DOHH2 (cell line): Measurements from ENCODE around the gene FAM120A.

Experiments used
- H3F3A ChIP-seq: fragments of 200-600 bp; sonication (generic), shearing (Covaris generic); 2 replicates; pipeline ENCODE4 v1.6.0; 2016; ENCODE audit warnings: antibody characterized with exemption, mild to moderate bottlenecking; ENCODE audit not compliant: control insufficient read depth, insufficient read depth
- H3K27ac ChIP-seq: fragments of 200-600 bp; sonication (generic); 2 replicates; pipeline ENCODE4 v1.5.1; 2014; ENCODE audit warnings: low read depth, mild to moderate bottlenecking, low read length, moderate library complexity
- H3K27me3 ChIP-seq: fragments of 200-600 bp; sonication (generic); 2 replicates; pipeline ENCODE4 v1.6.1; 2014; ENCODE audit warnings: mild to moderate bottlenecking, low read length, mixed read lengths; ENCODE audit not compliant: control insufficient read depth
- H3K36me3 ChIP-seq: fragments of 200-600 bp; sonication (generic); 2 replicates; pipeline ENCODE4 v1.6.1; 2014; ENCODE audit warnings: mild to moderate bottlenecking, low read length, moderate library complexity, mixed read lengths; ENCODE audit not compliant: control insufficient read depth
- H3K4me1 ChIP-seq: fragments of 200-600 bp; sonication (generic); 2 replicates; pipeline ENCODE4 v1.6.1; 2014; ENCODE audit warnings: mild to moderate bottlenecking, low read length, mixed read lengths; ENCODE audit not compliant: control insufficient read depth
- H3K4me2 ChIP-seq: fragments of 200-600 bp; sonication (generic); 2 replicates; pipeline ENCODE4 v1.6.0; 2014; ENCODE audit warnings: mild to moderate bottlenecking, low read length, moderate library complexity
- H3K4me3 ChIP-seq: fragments of 200-600 bp; sonication (generic); 2 replicates; pipeline ENCODE4 v1.5.1; 2014; ENCODE audit warnings: mild to moderate bottlenecking, low read length, mixed read lengths
- H3K79me2 ChIP-seq: fragments of 200-600 bp; sonication (generic); 2 replicates; pipeline ENCODE4 v1.6.1; 2014; ENCODE audit warnings: mild to moderate bottlenecking, low read length, mixed read lengths; ENCODE audit not compliant: control insufficient read depth
- H3K9me2 ChIP-seq: fragments of 200-600 bp; sonication (generic); replicated peaks from 2 replicates; pipeline ENCODE4 v1.6.1; 2014; ENCODE audit warnings: mild to moderate bottlenecking, low read length, mixed read lengths; ENCODE audit not compliant: control insufficient read depth
- H3K9me3 ChIP-seq: fragments of 200-600 bp; sonication (generic); 2 replicates; pipeline ENCODE4 v1.6.1; 2014; ENCODE audit warnings: antibody characterized with exemption, low read length, mixed read lengths; ENCODE audit not compliant: control insufficient read depth, insufficient read depth
- H4K20me1 ChIP-seq: fragments of 200-600 bp; sonication (generic); 2 replicates; pipeline ENCODE4 v1.6.0; 2014; ENCODE audit warnings: low read depth, mild to moderate bottlenecking, antibody characterized with exemption, low read length, moderate library complexity; ENCODE audit not compliant: control insufficient read depth, insufficient read depth
- EZH2phosphoT487 ChIP-seq: fragments of 200-600 bp; sonication (generic); IDR thresholded peaks from 2 replicates; pipeline ENCODE4 v1.6.1; 2017; ENCODE audit warnings: borderline replicate concordance, mild to moderate bottlenecking, antibody characterized with exemption, low read length, moderate library complexity, mixed read lengths
- TF ChIP-seq, protein P1 (sequence below): fragments of 200-600 bp; sonication (generic); IDR thresholded peaks from one replicate; pipeline ENCODE4 v1.5.1; 2014; ENCODE audit warnings: antibody characterized with exemption, mild to moderate bottlenecking, low read depth, low read length; ENCODE audit not compliant: poor library complexity, severe bottlenecking

The FAM120A gene

DNA sequence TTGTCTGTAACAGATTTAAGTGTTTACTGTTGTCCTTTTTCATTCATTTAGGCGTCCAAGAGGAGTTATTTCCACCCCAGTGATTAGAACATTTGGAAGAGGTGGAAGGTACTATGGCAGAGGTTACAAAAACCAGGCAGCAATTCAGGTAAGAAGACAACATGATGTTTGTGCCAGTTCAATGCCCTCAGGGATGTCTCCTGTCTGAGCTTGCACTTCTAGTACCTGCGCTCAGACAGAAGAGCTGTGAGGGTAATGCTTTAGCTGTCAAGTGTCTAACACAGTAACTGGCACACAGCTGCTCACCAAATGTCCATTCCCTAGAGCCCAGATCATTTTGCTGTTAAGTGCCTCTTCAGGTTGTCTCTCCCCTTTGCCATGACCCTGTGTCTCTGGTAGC is 110.7 kb downstream of the FAM120A start:
- no peak for TF ChIP-seq EZH2phosphoT487
- TF ChIP-seq, protein P1, sequence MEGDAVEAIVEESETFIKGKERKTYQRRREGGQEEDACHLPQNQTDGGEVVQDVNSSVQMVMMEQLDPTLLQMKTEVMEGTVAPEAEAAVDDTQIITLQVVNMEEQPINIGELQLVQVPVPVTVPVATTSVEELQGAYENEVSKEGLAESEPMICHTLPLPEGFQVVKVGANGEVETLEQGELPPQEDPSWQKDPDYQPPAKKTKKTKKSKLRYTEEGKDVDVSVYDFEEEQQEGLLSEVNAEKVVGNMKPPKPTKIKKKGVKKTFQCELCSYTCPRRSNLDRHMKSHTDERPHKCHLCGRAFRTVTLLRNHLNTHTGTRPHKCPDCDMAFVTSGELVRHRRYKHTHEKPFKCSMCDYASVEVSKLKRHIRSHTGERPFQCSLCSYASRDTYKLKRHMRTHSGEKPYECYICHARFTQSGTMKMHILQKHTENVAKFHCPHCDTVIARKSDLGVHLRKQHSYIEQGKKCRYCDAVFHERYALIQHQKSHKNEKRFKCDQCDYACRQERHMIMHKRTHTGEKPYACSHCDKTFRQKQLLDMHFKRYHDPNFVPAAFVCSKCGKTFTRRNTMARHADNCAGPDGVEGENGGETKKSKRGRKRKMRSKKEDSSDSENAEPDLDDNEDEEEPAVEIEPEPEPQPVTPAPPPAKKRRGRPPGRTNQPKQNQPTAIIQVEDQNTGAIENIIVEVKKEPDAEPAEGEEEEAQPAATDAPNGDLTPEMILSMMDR, result no peak
- peaks cover 16% of the 10 kb centered on the region for H3K4me1 ChIP-seq

DNA sequence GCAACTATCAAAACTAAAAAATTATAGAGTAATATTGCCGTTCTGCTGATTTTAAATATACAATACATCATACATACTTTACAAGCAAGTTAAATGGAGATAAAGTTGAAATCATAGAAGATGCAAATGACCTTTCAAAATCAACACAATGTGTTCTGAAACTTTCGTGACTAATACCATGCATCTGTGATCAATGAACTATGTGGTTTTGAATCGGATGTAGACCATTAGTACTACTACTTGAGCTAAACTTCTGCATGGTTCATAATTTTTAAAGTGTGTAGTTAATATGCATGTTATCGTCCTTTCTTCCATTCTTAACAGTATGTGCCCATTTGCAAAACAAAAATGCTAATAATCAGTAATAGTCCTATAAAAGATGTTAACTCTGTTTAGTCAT is 113.6 kb downstream of the FAM120A start:
- Histone ChIP-seq H3K4me2 (no peak overlapping the region), H3K4me1 (peaks cover 35% of the 10 kb centered on the region), H3K9me2 (no peaks in the 10 kb centered on the region), H3K79me2 (peaks cover 9% of the 10 kb centered on the region), H3K27me3 (no peaks in the 10 kb centered on the region), H3K4me3 (no peak overlapping the region), H4K20me1 (no peaks in the 10 kb centered on the region), H3K27ac (no peak overlapping the region), H3K9me3 (peaks cover 3% of the 10 kb centered on the region; the same call in 1 of the 2 replicates), H3K36me3 (peaks cover 59% of the 10 kb centered on the region), H3F3A (peaks cover 32% of the 10 kb centered on the region)
- no peak for TF ChIP-seq EZH2phosphoT487
- TF ChIP-seq, protein P1, result no peak

More for the DNA sequence above, 110.7 kb downstream of the FAM120A start:
- Histone ChIP-seq H3K79me2 (peaks cover 4% of the 10 kb centered on the region), H3K27ac (no peak overlapping the region), H3K9me3 (no peaks in the 10 kb centered on the region), H3F3A (peaks cover 32% of the 10 kb centered on the region), H3K9me2 (no peaks in the 10 kb centered on the region), H3K36me3 (peaks cover 81% of the 10 kb centered on the region), H3K4me2 (no peak overlapping the region), H4K20me1 (no peaks in the 10 kb centered on the region), H3K27me3 (no peaks in the 10 kb centered on the region), H3K4me3 (no peak overlapping the region)

DNA sequence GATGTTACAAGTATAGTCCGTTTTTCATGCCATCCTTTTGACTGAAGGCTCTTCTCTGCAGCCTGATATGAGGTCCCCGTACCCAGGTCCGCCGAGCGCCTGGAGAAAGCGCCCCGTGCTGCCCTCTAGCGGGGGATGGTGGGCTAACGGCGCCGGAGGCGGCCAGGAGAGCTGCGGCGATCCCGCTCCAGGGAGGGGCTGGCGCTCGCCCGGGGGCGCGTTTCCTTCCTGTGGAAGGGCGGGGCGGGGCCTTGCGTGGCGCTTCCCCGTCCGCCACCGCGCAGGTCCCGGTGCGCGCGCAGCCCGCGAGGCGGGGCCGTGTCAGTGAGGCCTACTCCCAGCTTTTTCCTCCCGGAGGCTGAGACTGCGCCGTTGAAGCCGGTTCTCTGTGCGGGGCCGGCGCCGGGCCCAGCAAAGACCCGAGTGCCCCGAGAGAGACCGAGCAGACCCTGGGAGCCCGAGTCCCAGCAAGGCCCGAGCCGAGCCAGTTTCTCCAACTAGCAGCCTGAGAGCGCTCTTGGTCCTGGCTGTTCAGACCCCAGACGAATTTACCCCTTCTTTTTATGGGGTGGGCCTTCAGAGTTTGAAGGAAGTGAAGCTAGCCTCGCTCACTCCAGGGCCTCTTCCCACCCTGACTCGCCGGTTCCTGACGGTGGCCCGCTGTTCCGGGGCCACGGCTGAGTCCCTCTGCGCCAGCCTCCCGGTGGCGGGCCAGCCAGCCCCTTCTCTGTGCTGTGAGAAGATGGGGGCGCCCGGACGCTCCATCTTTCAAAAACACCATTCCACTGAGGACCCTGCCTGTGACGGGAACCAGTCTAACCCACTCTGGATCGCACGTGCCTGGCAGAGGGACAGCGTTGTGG is 115.2 kb downstream of the FAM120A start:
- Histone ChIP-seq H3K9me3 (peaks cover 17% of the 10 kb centered on the region), H4K20me1 (no peaks in the 10 kb centered on the region), H3K27me3 (no peaks in the 10 kb centered on the region), H3K4me3 (peak overlapping the region; percentile 76), H3K4me2 (peak overlapping the region; percentile 84), H3K36me3 (peaks cover 57% of the 10 kb centered on the region), H3K9me2 (no peaks in the 10 kb centered on the region), H3K79me2 (peaks cover 9% of the 10 kb centered on the region), H3K4me1 (peaks cover 35% of the 10 kb centered on the region), H3F3A (peaks cover 24% of the 10 kb centered on the region), H3K27ac (peak overlapping the region; percentile 78)
- TF ChIP-seq, protein P1, result peak; percentile 94
- TF ChIP-seq EZH2phosphoT487, result no peak
